Posterior cingulate gyrus (tissue), 11 donors: ENCODE results near the gene WDR3.

Source experiments
- DNase-seq, 10 donors: peaks; one replicate each; pipeline versions ENCODE4 v3.0.0 to v3.0.0-alpha.2; 2020 to 2021; ENCODE audit warnings: mixed read lengths in 3 of 10
- intact Hi-C: fragments of 100-400 bp; cut with DNase I; formaldehyde crosslinking; loops from one replicate; pipeline ENCODE4 v1.15.1; 2023

Gene WDR3

GRCh38 chr1:117932576-117932975 lies 3.0 kb downstream of the WDR3 start:
- intact Hi-C loops: no loop called here
- no peak for DNase-seq

- DNase-seq: no peak
- intact Hi-C loops: no loop called here
These were observed 4.2 kb downstream of the WDR3 start for GRCh38 chr1:117933769-117934168.

- intact Hi-C loops: no loop called here
- DNase-seq: no peak
These were observed 12.8 kb downstream of the WDR3 start for GRCh38 chr1:117942293-117942692.

DNA sequence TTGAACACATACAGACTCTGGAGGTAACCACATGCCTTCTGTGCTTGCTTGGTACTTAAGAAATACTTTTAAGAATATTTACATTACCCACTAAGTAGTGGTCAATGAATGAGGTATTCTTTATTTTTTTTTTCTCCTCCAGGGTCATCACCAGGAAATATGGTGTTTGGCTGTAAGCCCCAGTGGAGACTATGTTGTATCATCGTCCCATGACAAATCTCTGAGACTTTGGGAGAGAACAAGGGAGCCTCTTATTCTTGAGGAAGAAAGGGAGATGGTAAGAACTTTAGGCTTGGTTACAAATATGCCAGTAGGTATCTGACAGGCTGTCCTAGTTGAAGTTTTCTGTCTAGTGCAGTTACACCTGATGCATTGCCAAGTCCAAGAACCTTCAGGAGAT lies 22.8 kb downstream of the WDR3 start:
- no peak for DNase-seq
- intact Hi-C loops: no loop called here

GRCh38 chr1:117959364-117959763 lies 29.8 kb downstream of the WDR3 start:
- intact Hi-C loops: no loop called here

DNA sequence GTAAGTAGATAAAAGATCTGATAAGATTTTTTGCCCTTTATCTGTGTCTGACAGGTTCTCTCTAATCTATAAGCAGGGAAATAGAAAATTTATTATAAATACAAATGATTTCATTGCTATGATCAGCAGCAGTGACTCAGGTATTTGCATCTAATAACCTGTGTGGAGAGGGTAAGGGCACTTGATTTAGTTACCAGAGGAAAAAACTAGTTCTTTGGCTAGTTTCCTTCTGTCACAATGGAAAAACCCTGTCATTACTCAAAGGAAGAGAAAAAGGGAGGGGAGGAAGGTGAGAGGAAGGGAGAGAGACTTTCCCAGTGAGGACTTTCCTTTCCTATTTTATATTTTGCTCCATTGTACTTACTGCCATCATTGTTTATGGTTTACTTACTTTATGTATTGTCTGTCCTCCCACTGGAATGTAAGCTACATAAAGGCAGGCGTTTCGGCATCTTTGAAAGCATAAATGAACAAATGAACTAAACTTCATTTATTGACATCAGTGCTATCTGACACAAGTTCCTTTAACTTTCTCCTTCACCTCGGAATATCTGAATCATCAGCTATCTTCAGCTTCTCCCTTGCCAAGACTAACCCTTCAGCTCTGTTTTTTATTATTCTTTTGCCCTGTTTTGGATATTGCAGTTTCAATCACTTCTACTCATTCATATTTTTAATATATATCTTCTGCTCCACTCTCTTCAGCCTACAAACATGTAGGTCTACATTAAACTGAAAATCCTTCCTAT lies 34.9 kb downstream of the WDR3 start:
- intact Hi-C loops: no loop called here
- DNase-seq: no peak

More at GRCh38 chr1:117959364-117959763, 29.8 kb downstream of the WDR3 start:
- DNase-seq: no peak

GRCh38 chr1:117967477-117967876 lies 37.9 kb downstream of the WDR3 start:
- intact Hi-C loops: no loop called here
- DNase-seq: peak in 1 of 10 donors; percentile 2

DNA sequence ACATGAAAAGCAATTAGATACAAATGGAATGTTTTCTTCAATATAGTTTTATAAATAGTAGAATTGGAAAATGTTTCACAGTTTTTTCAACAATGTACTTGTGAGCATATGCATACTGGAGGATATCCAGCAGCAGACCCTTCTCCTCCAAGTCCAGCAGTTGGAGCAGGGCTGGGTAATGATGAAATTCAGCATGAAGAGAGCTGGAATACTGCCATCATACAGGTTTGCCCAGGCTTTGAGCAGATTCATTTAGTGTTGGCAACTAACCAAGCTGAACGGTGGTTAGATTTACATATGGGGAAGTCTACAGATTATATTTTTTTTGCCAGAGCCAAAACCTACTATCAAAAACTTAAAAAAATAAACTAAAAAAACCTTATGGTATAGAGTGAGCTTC lies 38.3 kb downstream of the WDR3 start:
- DNase-seq: no peak
- intact Hi-C loops: no loop called here

GRCh38 chr1:117970252-117970651 lies 40.7 kb downstream of the WDR3 start:
- peak in 1 of 10 donors; percentile 9 for DNase-seq
- intact Hi-C loops: no loop called here

- no peak for DNase-seq
- intact Hi-C loops: no loop called here
These were observed 42.2 kb downstream of the WDR3 start for GRCh38 chr1:117971777-117972176.

DNA sequence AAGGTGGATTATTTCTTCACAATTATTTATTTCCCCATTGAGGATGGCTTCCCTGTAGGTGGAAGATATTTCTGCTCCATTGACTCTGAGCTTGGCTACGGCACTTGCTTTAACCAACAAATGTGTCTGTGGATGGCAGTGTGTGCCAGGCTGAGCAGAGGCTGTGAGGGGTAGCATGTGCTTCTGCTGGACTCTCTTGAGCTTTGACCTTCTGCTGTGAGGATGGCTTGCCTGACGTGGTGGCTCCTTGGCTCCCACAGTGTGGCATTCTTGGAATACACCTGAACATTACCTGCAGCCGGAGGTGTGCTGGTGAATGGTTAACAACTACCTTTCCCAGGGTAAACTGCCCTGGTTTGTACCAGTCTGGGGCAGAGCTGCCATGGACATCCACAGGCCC lies 46.8 kb downstream of the WDR3 start:
- intact Hi-C loops: no loop called here
- DNase-seq: no peak

GRCh38 chr1:117981455-117982192 lies 52.1 kb downstream of the WDR3 start:
- no peak for DNase-seq
- intact Hi-C loops: no loop called here

DNA sequence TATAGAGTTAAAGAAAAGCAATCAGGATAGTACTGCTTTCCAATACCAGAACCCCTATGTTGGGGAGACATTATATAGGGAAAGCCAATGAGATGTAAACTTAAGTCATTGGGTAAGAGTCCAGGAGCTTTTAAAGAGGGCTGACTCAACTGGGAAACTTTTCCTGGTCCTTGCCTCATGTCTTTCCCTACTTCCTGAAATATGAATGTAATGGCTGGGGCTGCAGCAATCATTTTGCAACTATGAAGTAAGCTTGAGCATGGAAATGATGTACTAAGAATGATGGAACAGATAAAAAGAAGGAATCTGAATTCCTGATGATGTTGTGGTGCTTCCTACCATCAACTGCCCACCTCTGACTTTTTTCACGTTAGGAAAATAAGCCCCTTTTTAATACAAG lies 55.7 kb downstream of the WDR3 start:
- intact Hi-C loops: no loop called here
- no peak for DNase-seq

DNA sequence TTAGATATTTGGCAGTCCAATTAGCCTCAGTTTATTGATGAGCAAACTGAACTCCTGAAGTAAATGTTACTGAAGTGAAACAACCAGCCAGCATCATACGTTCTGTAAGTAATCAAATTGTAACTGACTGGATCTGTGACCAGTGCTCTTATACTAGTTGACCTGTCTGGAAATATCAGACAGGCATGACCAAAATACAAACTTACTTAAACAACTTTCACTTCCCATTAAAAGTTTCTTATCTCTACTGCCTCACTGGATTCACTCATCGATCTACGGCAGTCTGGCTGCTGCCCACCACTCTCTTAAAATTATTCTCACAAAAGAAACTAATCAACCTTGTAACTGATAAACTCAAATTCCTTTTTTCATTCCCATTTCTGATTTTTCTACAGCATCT lies 56.4 kb downstream of the WDR3 start:
- intact Hi-C loops: no loop called here
- DNase-seq: no peak

DNA sequence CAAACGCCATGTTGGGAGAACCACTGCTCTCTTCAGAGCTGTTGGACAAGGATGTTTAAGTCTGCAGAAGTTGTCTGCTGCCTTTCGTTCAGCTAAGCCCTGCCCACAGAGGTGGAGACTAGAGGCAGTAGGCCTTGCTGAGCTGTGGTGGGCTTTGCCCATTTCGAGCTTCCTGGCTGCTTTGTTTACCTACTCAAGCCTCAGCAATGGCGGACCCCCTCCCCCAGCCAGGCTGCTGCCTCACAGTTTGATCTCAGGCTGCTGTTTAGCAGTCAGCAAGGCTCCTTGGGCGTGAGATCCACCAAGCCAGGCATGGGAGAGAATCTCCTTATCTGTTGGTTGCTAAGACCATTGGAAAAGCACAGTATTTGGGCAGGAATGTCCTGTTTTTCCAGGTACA lies 74.8 kb downstream of the WDR3 start:
- intact Hi-C loops: no loop called here
- DNase-seq: peak in 1 of 10 donors; percentile 72

DNA sequence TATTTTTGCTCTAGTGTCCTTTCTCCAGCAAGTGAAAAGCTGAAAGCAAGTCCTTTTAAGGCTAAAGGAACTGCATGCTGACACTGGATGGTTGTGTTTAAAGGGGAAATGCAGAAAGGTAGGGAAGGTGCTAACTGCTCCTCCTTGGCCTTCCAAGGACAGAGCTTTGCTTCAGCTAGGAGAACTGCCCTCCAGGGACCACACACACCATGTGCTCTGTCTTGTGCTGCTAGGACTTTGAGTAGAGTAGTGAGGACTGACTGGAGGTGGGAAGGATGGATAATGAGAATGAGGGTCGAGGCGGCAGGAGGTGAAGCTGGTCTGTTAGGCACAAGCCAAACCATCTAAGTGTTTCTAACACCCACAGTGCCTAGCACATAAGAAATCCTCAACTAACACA lies 77.9 kb downstream of the WDR3 start:
- DNase-seq: no peak
- intact Hi-C loops: no loop called here

- intact Hi-C loops: no loop called here
- DNase-seq: no peak
These were observed 78.5 kb downstream of the WDR3 start for GRCh38 chr1:118008011-118008410.

DNA sequence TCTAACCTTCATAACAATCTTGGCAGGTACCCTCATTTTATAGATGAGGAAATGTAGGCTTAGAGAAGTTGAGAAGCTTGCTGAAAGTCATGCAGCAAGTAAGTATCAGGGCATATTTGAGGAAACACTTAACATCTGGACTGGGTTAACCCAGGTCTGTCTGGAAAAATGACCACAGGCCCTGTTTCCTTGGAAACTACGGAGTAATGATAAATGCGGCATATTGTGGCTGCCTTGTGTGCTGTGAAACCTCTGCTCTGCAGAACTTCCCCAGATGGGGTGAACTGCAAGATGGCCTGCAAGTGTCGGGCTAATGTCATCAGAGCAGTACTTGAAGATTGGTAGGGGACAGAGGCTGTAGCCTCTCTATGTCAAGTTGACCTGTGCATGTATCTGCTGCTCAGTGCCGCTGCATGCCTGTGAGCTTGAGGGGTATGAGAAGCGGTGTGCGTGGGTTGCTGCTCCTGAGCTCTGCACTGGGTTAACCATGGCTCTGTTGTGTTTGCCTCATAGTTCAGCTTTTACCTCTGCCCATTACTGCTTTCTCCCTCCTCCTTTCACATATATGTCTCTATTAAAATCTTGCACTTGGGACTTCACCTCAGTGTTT lies 83.1 kb downstream of the WDR3 start:
- intact Hi-C loops: no loop called here
- DNase-seq: peak in 1 of 10 donors; percentile 47

DNA sequence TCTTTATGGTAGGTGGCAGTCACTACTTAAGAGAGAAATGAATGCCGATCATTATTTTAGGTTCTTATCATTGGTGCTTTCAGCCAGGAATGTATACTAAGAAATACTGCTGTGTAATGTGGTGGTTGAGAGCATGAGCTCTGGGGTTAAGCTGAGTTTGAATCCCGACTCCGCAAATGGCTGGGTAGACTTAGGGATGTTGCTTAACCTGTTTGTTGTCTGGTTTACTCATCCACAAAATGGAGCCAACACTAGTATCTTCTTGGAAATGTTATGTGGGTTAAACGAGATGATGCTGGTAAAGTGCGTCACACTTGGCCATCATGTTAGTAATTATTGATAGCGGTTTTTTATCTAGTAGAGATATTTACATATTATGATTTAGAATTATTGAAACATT lies 83.8 kb downstream of the WDR3 start:
- DNase-seq: no peak
- intact Hi-C loops: no loop called here

DNA sequence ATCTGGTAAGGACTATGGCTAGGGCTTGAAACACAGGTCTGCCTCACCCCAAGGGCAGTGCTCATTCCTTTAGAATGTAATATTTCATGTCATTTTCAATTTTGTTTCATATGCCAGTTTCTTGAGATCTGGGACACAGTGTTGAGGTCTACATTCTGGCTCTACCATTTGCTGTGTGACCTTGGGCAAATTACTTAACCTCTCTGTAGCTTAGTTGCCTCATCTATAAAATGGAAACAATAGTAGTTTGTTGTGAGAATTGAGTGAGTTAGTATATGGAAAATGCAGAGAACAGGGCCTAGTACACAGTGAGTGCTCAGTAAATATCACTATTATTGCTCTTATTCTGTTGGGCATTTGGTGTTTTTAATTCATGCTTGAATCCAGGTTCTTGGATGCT lies 84.4 kb downstream of the WDR3 start:
- no peak for DNase-seq
- intact Hi-C loops: no loop called here
